ENCODE measurements around the gene SH3RF3.

DNA sequence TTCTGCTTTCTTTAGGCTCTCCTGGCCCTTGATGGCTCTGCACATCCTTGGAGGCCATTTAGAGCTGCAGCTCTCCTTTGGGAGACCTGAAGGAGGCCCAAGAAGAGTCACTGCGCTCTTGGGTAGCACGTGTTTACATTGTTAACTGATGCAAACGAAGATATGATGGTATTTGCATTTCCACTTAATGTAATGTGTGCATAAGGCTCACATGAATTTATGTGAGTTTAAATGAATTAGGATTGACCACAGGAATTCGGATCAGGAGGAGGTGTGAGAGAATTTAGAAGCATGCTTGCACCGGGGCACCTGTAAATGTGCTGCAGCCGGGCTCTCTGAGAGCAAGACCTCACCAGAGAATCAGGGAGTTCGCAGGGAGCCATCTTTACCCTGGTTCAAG is 7.5 kb downstream of the SH3RF3 start:
- TF ChIP-seq, protein P1, sequence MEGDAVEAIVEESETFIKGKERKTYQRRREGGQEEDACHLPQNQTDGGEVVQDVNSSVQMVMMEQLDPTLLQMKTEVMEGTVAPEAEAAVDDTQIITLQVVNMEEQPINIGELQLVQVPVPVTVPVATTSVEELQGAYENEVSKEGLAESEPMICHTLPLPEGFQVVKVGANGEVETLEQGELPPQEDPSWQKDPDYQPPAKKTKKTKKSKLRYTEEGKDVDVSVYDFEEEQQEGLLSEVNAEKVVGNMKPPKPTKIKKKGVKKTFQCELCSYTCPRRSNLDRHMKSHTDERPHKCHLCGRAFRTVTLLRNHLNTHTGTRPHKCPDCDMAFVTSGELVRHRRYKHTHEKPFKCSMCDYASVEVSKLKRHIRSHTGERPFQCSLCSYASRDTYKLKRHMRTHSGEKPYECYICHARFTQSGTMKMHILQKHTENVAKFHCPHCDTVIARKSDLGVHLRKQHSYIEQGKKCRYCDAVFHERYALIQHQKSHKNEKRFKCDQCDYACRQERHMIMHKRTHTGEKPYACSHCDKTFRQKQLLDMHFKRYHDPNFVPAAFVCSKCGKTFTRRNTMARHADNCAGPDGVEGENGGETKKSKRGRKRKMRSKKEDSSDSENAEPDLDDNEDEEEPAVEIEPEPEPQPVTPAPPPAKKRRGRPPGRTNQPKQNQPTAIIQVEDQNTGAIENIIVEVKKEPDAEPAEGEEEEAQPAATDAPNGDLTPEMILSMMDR (IDR thresholded peaks at IDR 0.05): no peak
- no peak for TF ChIP-seq FOXJ3 (CRISPR knock-in tag; IDR thresholded peaks at IDR 0.05; ENCODE audit: borderline replicate concordance)
- TF ChIP-seq TCF7 (CRISPR knock-in tag; IDR thresholded peaks at IDR 0.05; ENCODE audit: low read depth): no peak
- TF ChIP-seq, protein P2, sequence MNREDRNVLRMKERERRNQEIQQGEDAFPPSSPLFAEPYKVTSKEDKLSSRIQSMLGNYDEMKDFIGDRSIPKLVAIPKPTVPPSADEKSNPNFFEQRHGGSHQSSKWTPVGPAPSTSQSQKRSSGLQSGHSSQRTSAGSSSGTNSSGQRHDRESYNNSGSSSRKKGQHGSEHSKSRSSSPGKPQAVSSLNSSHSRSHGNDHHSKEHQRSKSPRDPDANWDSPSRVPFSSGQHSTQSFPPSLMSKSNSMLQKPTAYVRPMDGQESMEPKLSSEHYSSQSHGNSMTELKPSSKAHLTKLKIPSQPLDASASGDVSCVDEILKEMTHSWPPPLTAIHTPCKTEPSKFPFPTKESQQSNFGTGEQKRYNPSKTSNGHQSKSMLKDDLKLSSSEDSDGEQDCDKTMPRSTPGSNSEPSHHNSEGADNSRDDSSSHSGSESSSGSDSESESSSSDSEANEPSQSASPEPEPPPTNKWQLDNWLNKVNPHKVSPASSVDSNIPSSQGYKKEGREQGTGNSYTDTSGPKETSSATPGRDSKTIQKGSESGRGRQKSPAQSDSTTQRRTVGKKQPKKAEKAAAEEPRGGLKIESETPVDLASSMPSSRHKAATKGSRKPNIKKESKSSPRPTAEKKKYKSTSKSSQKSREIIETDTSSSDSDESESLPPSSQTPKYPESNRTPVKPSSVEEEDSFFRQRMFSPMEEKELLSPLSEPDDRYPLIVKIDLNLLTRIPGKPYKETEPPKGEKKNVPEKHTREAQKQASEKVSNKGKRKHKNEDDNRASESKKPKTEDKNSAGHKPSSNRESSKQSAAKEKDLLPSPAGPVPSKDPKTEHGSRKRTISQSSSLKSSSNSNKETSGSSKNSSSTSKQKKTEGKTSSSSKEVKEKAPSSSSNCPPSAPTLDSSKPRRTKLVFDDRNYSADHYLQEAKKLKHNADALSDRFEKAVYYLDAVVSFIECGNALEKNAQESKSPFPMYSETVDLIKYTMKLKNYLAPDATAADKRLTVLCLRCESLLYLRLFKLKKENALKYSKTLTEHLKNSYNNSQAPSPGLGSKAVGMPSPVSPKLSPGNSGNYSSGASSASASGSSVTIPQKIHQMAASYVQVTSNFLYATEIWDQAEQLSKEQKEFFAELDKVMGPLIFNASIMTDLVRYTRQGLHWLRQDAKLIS (CRISPR knock-in tag; IDR thresholded peaks at IDR 0.05; ENCODE audit: borderline replicate concordance): no peak
- no peak for TF ChIP-seq RORB (CRISPR knock-in tag; IDR thresholded peaks at IDR 0.05)
- TF ChIP-seq, protein P3, sequence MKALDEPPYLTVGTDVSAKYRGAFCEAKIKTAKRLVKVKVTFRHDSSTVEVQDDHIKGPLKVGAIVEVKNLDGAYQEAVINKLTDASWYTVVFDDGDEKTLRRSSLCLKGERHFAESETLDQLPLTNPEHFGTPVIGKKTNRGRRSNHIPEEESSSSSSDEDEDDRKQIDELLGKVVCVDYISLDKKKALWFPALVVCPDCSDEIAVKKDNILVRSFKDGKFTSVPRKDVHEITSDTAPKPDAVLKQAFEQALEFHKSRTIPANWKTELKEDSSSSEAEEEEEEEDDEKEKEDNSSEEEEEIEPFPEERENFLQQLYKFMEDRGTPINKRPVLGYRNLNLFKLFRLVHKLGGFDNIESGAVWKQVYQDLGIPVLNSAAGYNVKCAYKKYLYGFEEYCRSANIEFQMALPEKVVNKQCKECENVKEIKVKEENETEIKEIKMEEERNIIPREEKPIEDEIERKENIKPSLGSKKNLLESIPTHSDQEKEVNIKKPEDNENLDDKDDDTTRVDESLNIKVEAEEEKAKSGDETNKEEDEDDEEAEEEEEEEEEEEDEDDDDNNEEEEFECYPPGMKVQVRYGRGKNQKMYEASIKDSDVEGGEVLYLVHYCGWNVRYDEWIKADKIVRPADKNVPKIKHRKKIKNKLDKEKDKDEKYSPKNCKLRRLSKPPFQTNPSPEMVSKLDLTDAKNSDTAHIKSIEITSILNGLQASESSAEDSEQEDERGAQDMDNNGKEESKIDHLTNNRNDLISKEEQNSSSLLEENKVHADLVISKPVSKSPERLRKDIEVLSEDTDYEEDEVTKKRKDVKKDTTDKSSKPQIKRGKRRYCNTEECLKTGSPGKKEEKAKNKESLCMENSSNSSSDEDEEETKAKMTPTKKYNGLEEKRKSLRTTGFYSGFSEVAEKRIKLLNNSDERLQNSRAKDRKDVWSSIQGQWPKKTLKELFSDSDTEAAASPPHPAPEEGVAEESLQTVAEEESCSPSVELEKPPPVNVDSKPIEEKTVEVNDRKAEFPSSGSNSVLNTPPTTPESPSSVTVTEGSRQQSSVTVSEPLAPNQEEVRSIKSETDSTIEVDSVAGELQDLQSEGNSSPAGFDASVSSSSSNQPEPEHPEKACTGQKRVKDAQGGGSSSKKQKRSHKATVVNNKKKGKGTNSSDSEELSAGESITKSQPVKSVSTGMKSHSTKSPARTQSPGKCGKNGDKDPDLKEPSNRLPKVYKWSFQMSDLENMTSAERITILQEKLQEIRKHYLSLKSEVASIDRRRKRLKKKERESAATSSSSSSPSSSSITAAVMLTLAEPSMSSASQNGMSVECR (CRISPR knock-in tag; IDR thresholded peaks at IDR 0.05; ENCODE audit: borderline replicate concordance): no peak
- no peak for TF ChIP-seq MYBL2 (CRISPR knock-in tag; IDR thresholded peaks at IDR 0.05)
- no peak for TF ChIP-seq GABPB1 (CRISPR knock-in tag; IDR thresholded peaks at IDR 0.05)
- TF ChIP-seq ZNF423 (CRISPR knock-in tag; IDR thresholded peaks at IDR 0.05): no peak

Measured in WTC11 (cell line).